Activated CD8-positive, alpha-beta memory T cell treated with anti-CD3 and anti-CD28 coated beads for 24 hours (primary cell): Measurements from ENCODE around the gene RREB1.
A peak's percentile ranks its signal among the peaks of the same experiment; 100 is the strongest.
"Not testable (repeated sequence)": the region's sequence is repeated elsewhere in the genome, so short reads cannot be mapped to it uniquely, and the experiment has no call there.

Source experiments
- DNase-seq: peaks from one replicate; pipeline ENCODE4 v3.0.0-alpha.2; 2020

RREB1 gene

DNA sequence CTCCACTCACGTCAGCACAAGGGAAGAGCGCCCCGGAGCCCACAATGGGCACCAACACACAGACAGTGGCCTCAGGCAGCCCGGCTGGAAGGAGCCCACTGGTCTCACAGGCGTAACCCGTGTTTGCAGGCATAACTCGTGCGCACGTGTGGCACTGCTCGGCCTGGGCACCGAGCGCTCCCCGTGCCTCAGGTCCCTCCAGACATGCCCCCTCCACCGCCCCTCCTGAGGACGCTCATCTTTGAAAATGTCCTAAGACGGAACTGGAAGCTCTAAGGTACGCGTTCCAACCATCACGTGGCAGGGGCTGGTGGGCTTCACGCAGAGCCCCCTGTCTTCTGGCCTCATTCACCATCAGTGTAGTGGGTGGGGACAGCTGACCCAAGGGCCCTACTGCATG is 160.6 kb downstream of the RREB1 start:
- DNase-seq, result peak; percentile 26

DNA sequence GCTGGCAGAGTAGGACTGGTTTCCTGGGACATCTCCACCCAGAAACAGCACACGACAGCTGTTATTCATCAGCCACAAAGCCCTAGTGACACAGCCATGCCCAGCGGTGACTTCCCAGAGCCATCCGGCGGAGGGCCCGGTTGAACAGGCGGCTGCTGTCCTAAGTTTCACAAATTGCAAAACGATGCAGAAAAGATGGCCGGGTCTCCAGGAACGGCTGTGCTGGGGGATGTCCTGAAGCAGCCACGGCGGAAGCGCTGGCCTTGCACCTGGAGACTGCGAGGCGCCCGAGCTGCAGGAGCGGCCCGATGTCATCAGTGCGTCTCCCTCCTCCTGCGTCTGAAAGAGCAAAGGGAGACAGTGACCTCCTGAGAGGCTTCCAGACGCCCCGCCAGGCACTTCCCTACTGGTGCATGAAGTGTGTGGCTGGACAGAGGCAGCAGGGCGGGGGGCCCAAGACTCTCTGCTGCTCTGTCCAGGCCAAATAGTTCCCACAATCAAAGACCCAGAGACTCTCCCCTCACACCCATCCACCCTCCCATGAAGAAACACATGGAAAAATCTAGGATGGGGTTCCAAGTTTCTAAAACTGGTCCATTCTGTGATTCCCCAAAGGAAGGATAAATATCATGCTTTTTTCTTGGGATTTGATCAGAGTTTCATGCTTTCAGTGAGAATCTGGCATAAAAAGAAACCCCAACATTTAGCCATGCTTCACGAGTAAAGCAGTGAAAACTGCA is 161.2 kb downstream of the RREB1 start:
- peak; percentile 48 for DNase-seq

- no peak for DNase-seq
Measured at GRCh38 chr6:7269816-7270215, 162.1 kb downstream of the RREB1 start.

- peak; percentile 19 for DNase-seq
Measured at GRCh38 chr6:7270320-7271204, 162.8 kb downstream of the RREB1 start.

GRCh38 chr6:7271205-7271534 is 163.4 kb downstream of the RREB1 start:
- DNase-seq, result peak; percentile 28

GRCh38 chr6:7273709-7274108 is 165.9 kb downstream of the RREB1 start:
- DNase-seq, result no peak

DNA sequence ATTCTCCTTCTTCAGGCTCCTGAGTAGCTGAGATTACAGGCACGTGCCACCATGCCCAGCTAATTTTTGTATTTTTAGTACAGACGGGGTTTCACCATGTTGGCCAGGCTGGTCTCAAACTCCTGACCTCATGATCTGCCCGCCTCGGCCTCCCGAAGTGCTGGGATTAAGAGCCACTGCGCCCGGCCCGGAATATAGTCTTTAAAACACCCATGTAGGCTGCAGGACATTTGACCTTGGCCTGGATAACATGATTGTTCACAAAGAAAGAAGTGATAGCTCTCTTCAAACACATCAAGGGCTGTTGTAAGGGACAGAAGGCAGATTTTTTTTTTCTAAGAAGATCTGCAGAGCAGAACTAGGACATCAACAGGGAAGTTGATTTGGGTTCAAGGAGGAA is 166.8 kb downstream of the RREB1 start:
- not testable (repeated sequence) for DNase-seq

GRCh38 chr6:7276199-7276524 is 168.4 kb downstream of the RREB1 start:
- DNase-seq, result no peak

DNA sequence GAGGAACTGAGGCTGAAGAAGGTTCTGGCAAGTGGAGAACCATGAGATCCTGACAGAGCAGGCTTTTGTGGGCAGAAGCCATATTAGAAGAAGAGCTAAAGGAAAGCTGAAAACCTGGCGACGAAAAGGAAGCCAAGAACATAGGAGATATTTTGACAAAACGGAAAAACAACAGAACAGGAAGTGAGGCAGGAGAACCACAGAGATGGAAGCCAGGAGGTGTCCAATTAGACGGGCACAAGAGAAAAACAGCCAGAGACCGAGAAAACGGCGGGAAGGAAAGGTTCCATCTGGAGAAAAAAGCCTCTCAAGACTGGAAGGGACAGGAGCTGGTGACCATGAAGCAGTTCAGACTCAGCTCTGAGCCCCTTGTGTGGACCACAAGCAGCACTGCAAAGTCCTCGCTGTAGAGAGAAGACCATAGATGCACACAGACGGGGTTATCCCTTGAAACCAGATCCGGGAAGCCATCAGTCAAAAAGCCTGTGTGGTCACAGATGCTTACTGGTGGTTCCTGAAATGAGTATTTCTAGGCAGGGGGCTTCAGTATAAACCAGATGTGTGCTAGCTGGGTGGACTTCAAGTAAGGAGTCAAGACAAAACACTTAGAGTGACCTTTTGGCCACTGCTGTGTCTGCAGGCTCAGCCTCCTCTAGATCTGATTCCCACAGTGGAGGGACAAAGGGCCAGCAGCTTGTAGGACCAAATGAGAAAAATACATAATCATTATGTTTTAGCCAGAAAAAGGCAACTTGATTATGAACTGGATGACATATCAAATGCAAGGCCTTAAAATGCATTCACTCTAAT is 174.5 kb downstream of the RREB1 start:
- no peak for DNase-seq

DNA sequence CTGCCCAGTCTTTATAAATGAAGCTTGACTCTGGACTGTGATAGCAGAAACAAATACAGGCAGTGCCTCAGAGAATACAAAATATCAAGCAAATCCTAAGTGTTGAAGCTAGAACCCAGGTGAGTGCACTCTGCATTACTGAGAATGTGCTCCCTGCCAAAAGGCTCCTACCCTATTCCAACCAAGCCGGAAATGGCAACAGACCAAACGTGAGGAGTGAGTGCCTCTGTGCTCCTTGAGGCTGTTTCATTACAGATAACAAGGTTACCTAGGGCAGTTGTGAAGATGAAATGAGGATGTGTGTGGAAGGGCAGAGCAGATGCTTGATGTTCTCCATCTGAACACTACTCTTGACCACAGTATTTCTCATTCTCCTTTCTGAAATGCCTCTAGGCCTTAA is 175.9 kb downstream of the RREB1 start:
- DNase-seq, result no peak

DNA sequence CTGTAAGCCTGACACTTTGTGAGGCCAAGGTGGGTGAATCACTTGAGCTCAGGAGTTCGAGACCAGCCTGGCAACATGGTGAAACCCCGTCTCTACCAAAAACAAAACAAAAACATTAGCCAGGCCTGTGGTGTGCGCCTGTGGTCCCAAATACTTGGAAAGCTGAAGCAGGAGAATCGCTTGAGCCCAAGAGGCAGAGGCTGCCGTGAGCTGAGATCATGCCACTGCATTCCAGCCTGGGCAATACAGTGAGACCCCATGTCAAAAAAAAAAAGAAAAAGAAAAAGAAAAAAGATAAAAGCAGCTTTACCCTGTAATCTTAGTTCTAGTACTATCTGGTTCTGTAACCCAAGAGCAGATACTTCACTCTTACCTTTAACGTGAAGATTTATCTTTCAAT is 177.7 kb downstream of the RREB1 start:
- DNase-seq, result no peak

GRCh38 chr6:7290079-7290478 is 182.3 kb downstream of the RREB1 start:
- no peak for DNase-seq

- no peak for DNase-seq
Measured at GRCh38 chr6:7292596-7293255, 185.0 kb downstream of the RREB1 start.

- no peak for DNase-seq
Measured at GRCh38 chr6:7295916-7296315, 188.2 kb downstream of the RREB1 start.

GRCh38 chr6:7296602-7297001 is 188.8 kb downstream of the RREB1 start:
- no peak for DNase-seq

GRCh38 chr6:7298113-7298512 is 190.4 kb downstream of the RREB1 start:
- no peak for DNase-seq

- DNase-seq, result no peak
Measured at GRCh38 chr6:7300926-7301325, 193.2 kb downstream of the RREB1 start.
